Neural cell (in vitro differentiated cells): ENCODE data around the gene CTSZ.

Experiments
- EZH2 ChIP-seq: fragments of 200-600, 300-800 bp; shearing (Covaris generic), sonication (generic); IDR thresholded peaks from 2 replicates; pipeline ENCODE4 v1.6.1; 2014; ENCODE audit warnings: antibody characterized with exemption, low read length, borderline replicate concordance, mild to moderate bottlenecking; ENCODE audit not compliant: insufficient read depth, poor library complexity, severe bottlenecking
- SMC3 ChIP-seq: fragments of 450-650 bp; conservative IDR thresholded peaks from 2 replicates; pipeline ENCODE4 v1.6.1; 2014; ENCODE audit warnings: antibody characterized with exemption, mild to moderate bottlenecking, moderate library complexity; ENCODE audit not compliant: poor library complexity
- TAF1 ChIP-seq: IDR thresholded peaks from 2 replicates; pipeline ENCODE4 v1.6.1; 2012; ENCODE audit warnings: low read depth
- TF ChIP-seq, protein P1 (sequence below): IDR thresholded peaks from 2 replicates; pipeline ENCODE4 v1.6.1; 2012; ENCODE audit warnings: borderline replicate concordance
- TF ChIP-seq, protein P2 (sequence below): fragments of 450-650 bp; IDR thresholded peaks from 2 replicates; pipeline ENCODE4 v1.5.1; 2014; ENCODE audit warnings: antibody characterized with exemption, mild to moderate bottlenecking, moderate library complexity; ENCODE audit not compliant: poor library complexity, severe bottlenecking

DNA sequence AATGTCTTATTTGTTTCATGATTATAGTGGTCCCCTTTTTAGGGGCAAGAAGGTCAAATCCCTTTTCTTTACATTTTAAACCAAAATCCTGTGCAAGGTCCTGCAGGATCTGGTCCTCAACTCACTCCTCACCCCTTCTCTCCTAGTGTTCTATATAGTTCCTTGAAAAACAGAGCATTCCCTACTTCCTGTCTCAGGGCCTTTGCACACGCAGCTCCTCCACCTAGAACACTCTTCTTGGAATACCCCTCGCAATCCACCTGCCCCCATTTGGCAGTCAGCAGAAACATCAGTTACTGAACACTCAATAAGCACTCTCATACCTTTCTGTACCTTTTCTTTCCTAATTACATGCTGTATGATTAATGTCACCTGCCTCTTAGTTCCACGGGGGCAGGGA, 28.3 kb upstream of the CTSZ start:
- TF ChIP-seq, protein P1, sequence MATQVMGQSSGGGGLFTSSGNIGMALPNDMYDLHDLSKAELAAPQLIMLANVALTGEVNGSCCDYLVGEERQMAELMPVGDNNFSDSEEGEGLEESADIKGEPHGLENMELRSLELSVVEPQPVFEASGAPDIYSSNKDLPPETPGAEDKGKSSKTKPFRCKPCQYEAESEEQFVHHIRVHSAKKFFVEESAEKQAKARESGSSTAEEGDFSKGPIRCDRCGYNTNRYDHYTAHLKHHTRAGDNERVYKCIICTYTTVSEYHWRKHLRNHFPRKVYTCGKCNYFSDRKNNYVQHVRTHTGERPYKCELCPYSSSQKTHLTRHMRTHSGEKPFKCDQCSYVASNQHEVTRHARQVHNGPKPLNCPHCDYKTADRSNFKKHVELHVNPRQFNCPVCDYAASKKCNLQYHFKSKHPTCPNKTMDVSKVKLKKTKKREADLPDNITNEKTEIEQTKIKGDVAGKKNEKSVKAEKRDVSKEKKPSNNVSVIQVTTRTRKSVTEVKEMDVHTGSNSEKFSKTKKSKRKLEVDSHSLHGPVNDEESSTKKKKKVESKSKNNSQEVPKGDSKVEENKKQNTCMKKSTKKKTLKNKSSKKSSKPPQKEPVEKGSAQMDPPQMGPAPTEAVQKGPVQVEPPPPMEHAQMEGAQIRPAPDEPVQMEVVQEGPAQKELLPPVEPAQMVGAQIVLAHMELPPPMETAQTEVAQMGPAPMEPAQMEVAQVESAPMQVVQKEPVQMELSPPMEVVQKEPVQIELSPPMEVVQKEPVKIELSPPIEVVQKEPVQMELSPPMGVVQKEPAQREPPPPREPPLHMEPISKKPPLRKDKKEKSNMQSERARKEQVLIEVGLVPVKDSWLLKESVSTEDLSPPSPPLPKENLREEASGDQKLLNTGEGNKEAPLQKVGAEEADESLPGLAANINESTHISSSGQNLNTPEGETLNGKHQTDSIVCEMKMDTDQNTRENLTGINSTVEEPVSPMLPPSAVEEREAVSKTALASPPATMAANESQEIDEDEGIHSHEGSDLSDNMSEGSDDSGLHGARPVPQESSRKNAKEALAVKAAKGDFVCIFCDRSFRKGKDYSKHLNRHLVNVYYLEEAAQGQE, result no peak
- TF ChIP-seq, protein P2, sequence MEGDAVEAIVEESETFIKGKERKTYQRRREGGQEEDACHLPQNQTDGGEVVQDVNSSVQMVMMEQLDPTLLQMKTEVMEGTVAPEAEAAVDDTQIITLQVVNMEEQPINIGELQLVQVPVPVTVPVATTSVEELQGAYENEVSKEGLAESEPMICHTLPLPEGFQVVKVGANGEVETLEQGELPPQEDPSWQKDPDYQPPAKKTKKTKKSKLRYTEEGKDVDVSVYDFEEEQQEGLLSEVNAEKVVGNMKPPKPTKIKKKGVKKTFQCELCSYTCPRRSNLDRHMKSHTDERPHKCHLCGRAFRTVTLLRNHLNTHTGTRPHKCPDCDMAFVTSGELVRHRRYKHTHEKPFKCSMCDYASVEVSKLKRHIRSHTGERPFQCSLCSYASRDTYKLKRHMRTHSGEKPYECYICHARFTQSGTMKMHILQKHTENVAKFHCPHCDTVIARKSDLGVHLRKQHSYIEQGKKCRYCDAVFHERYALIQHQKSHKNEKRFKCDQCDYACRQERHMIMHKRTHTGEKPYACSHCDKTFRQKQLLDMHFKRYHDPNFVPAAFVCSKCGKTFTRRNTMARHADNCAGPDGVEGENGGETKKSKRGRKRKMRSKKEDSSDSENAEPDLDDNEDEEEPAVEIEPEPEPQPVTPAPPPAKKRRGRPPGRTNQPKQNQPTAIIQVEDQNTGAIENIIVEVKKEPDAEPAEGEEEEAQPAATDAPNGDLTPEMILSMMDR, result no peak
- TF ChIP-seq SMC3 (no peak), TAF1 (no peak), EZH2 (no peak)
